Activated CD4-positive, alpha-beta T cell treated with anti-CD3 and anti-CD28 coated beads, Interleukin-2, amount 10 ng/mL, durations not matched to agents 7 days and 5 days (primary cell): ENCODE results near the gene RAB10. TPM values are rescaled to one million over a fixed set of nuclear protein-coding genes. Genes with fewer than 3 reads are reported as not detected.
"Not testable (repeated sequence)": the region's sequence is repeated elsewhere in the genome, so short reads cannot be mapped to it uniquely, and the experiment has no call there.

ENCODE experiments used
- CTCF ChIA-PET: fragments of 350-600 bp; sonication (Branson Sonifier 250); formaldehyde crosslinking; loops from one replicate; lab custom pipeline; 2021; ENCODE audit warnings: antibody characterized with exemption; lab: Charles Lee
- POLR2A ChIA-PET: fragments of 350-600 bp; sonication (Branson Sonifier 250); formaldehyde crosslinking; loops from one replicate; lab custom pipeline; 2021; ENCODE audit warnings: antibody characterized with exemption; lab: Charles Lee
- DNase-seq: peaks from one replicate; pipeline ENCODE4 v3.0.0-alpha.2; 2020
- H3K27ac Mint-ChIP-seq: one replicate; pipeline ENCODE4 v1.8.0; 2021; ENCODE audit warnings: mild to moderate bottlenecking, moderate library complexity, mixed read lengths
- H3K27me3 Mint-ChIP-seq: one replicate; pipeline ENCODE4 v1.8.0; 2021; ENCODE audit warnings: mixed read lengths
- H3K36me3 Mint-ChIP-seq: one replicate; pipeline ENCODE4 v1.8.0; 2021; ENCODE audit warnings: low read depth, mixed read lengths
- H3K4me1 Mint-ChIP-seq: one replicate; pipeline ENCODE4 v1.8.0; 2021; ENCODE audit warnings: mixed read lengths
- H3K4me3 Mint-ChIP-seq: one replicate; pipeline ENCODE4 v1.8.0; 2021; ENCODE audit warnings: mild to moderate bottlenecking, moderate library complexity, mixed read lengths
- H3K9me3 Mint-ChIP-seq: one replicate; pipeline ENCODE4 v1.8.0; 2021; ENCODE audit warnings: mixed read lengths
- total RNA-seq, 2 experiments: library from RNA; stranded (reverse); gene quantifications; one replicate each; pipeline ENCODE4 v1.2.3, GENCODE V29; 2021

RAB10 gene
- total RNA-seq, 2 experiments from 2014 or later, result 107 to 123 TPM

GRCh38 chr2:26068602-26069298, 34.9 kb downstream of the RAB10 start:
- Mint-ChIP-seq H3K4me1 (peaks cover 51% of the 10 kb centered on the region), H3K27ac (peak overlapping the region; percentile 80), H3K4me3 (peak overlapping the region; percentile 26), H3K36me3 (peaks cover 17% of the 10 kb centered on the region), H3K9me3 (no peaks in the 10 kb centered on the region), H3K27me3 (no peaks in the 10 kb centered on the region)
- CTCF ChIA-PET, result interaction anchor here (0.9 to 2.6 kb wide), 3 partner anchors 13 to 37 kb away, joined by 3 to 10 read pairs (median 3); no protein-coding TSS in a partner anchor
- POLR2A ChIA-PET, result no interaction called here
- peak; percentile 62 for DNase-seq

DNA sequence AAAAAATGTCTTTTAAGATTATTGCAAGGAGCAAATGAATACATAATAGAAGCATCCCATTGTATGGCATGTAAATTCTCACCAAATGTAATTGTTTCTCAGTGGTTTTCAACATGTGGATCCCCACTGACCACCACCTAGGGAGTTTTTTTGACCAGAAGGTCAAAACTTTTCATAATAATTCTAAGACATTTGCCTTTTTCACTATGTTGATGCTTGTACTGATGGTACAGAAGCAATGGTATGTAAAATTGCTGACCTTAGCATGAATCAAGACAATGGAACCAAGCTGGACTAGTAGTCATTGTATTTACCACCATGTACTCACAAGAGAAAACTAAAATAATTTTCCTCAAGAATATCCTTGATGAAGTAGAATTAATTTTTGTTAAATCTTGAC, 36.8 kb downstream of the RAB10 start:
- Mint-ChIP-seq H3K27ac (no peak overlapping the region), H3K9me3 (no peaks in the 10 kb centered on the region), H3K4me1 (peaks cover 56% of the 10 kb centered on the region), H3K36me3 (peaks cover 19% of the 10 kb centered on the region), H3K4me3 (no peak overlapping the region), H3K27me3 (no peaks in the 10 kb centered on the region)
- ChIA-PET POLR2A (interaction anchor here (0.7 kb wide), 1 partner anchor 439 kb away, joined by 3 read pairs; no protein-coding TSS in a partner anchor), CTCF (interaction anchor here (0.8 to 0.9 kb wide), 2 partner anchors 43 to 60 kb away, joined by 3 read pairs; no protein-coding TSS in a partner anchor)
- no peak for DNase-seq

GRCh38 chr2:26072925-26073768, 39.3 kb downstream of the RAB10 start:
- Mint-ChIP-seq H3K27me3 (no peaks in the 10 kb centered on the region), H3K9me3 (no peaks in the 10 kb centered on the region), H3K4me3 (no peak overlapping the region), H3K4me1 (peaks cover 40% of the 10 kb centered on the region), H3K27ac (no peak overlapping the region), H3K36me3 (peaks cover 9% of the 10 kb centered on the region)
- POLR2A ChIA-PET, result no interaction called here
- no peak for DNase-seq
- CTCF ChIA-PET, result interaction anchor here (0.5 to 1.5 kb wide), 5 partner anchors 9 to 758 kb away, joined by 3 to 8 read pairs (median 3); no protein-coding TSS in a partner anchor

DNA sequence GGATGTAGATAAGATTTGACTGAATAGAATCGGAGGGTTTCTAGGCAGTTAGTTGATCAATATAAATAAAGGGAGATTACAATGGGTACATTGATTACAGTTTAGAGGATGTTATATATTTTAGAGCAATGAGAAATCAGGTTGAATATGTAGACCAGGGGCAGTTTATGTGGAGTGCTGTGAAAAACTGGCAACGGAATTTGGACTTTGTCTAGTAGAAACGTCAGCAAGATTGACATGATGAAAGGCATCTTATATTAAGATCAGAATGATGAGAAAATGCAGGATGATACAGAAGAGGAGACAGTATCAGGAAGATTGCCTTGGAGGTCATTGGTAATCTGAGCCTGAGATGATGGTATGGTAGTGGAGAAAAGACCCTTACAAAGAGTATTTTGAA, 39.9 kb downstream of the RAB10 start:
- no peaks in the 10 kb centered on the region for H3K27me3 Mint-ChIP-seq
- CTCF ChIA-PET, result interaction anchor here (0.5 to 1.5 kb wide), 4 partner anchors 9 to 91 kb away, joined by 3 to 8 read pairs (median 4); no protein-coding TSS in a partner anchor
- no peak for DNase-seq
- no peak overlapping the region for H3K27ac Mint-ChIP-seq
- H3K9me3 Mint-ChIP-seq, result peaks cover 4% of the 10 kb centered on the region
- POLR2A ChIA-PET, result no interaction called here
- peaks cover 34% of the 10 kb centered on the region for H3K4me1 Mint-ChIP-seq
- H3K36me3 Mint-ChIP-seq, result peaks cover 15% of the 10 kb centered on the region
- H3K4me3 Mint-ChIP-seq, result no peak overlapping the region

GRCh38 chr2:26074676-26075075, 40.8 kb downstream of the RAB10 start:
- no peak overlapping the region for H3K27ac Mint-ChIP-seq
- POLR2A ChIA-PET, result no interaction called here
- H3K27me3 Mint-ChIP-seq, result no peaks in the 10 kb centered on the region

GRCh38 chr2:26075173-26075572, 41.3 kb downstream of the RAB10 start:
- H3K27me3 Mint-ChIP-seq, result no peaks in the 10 kb centered on the region
- ChIA-PET POLR2A (no interaction called here), CTCF (interaction anchor here (1.3 kb wide), 2 partner anchors 10 to 38 kb away, joined by 4 to 5 read pairs; no protein-coding TSS in a partner anchor)
- peaks cover 22% of the 10 kb centered on the region for H3K36me3 Mint-ChIP-seq
- peaks cover 12% of the 10 kb centered on the region for H3K9me3 Mint-ChIP-seq
- peaks cover 23% of the 10 kb centered on the region for H3K4me1 Mint-ChIP-seq
- H3K27ac Mint-ChIP-seq, result no peak overlapping the region
- no peak for DNase-seq
- no peak overlapping the region for H3K4me3 Mint-ChIP-seq

More at GRCh38 chr2:26074676-26075075, 40.8 kb downstream of the RAB10 start:
- Mint-ChIP-seq H3K9me3 (peaks cover 8% of the 10 kb centered on the region), H3K4me1 (peaks cover 28% of the 10 kb centered on the region), H3K36me3 (peaks cover 20% of the 10 kb centered on the region), H3K4me3 (no peak overlapping the region)
- CTCF ChIA-PET, result interaction anchor here (1.3 kb wide), 2 partner anchors 10 to 37 kb away, joined by 4 to 5 read pairs; no protein-coding TSS in a partner anchor
- no peak for DNase-seq

- no peak for DNase-seq
Measured at GRCh38 chr2:26076001-26076587, 42.2 kb downstream of the RAB10 start.

DNA sequence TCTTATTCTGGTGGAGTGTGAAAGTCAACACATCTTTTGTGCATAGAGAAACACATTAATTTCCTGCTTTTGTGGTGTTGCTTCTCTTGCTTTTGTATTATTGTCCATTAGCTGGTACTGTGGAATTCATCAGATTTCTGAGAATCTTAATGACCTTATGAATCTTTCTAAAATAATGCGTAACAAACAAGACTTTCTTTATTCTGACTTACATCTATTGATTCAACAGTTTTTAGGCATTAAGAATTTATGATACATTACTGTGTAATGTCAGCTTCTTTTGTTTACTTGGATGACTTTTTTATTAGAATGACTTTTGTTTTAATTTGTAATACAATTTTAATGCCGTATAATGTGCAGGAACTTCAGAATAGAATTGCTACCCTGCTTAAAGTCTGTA, 43.4 kb downstream of the RAB10 start:
- no peak for DNase-seq
- no peaks in the 10 kb centered on the region for H3K27me3 Mint-ChIP-seq
- CTCF ChIA-PET, result interaction anchor here (0.6 kb wide), 2 partner anchors 113 to 130 kb away, joined by 3 to 5 read pairs; no protein-coding TSS in a partner anchor
- peaks cover 13% of the 10 kb centered on the region for H3K4me1 Mint-ChIP-seq
- peaks cover 26% of the 10 kb centered on the region for H3K9me3 Mint-ChIP-seq
- no peak overlapping the region for H3K27ac Mint-ChIP-seq
- H3K4me3 Mint-ChIP-seq, result no peak overlapping the region
- peaks cover 36% of the 10 kb centered on the region for H3K36me3 Mint-ChIP-seq
- POLR2A ChIA-PET, result no interaction called here

More at GRCh38 chr2:26076001-26076587, 42.2 kb downstream of the RAB10 start:
- no peak overlapping the region for H3K4me3 Mint-ChIP-seq
- H3K27ac Mint-ChIP-seq, result no peak overlapping the region
- CTCF ChIA-PET, result interaction anchor here (0.5 to 1.3 kb wide), 3 partner anchors 39 to 131 kb away, joined by 3 to 5 read pairs (median 4); no protein-coding TSS in a partner anchor
- no peaks in the 10 kb centered on the region for H3K27me3 Mint-ChIP-seq
- H3K9me3 Mint-ChIP-seq, result peaks cover 21% of the 10 kb centered on the region
- peaks cover 31% of the 10 kb centered on the region for H3K36me3 Mint-ChIP-seq
- POLR2A ChIA-PET, result no interaction called here
- peaks cover 14% of the 10 kb centered on the region for H3K4me1 Mint-ChIP-seq

DNA sequence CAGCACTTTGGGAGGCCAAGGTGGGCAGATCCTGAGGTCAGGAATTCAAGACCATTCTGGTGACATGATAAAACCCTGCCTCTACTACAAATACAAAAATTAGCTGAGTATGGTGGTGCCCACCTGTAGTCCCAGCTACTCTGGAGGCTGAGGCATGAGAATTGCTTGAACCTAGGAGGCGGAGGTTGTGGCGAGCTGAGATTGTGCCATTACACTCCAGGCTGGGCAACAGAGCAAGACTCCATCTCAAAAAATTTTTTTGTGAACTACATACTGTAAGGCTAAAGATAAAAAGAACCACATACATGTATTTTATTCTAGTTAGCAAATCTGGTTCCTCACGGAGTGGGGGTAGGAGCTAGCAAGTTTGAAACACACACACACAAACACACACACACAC, 45.1 kb downstream of the RAB10 start:
- no peak overlapping the region for H3K27ac Mint-ChIP-seq
- peaks cover 31% of the 10 kb centered on the region for H3K9me3 Mint-ChIP-seq
- no peak overlapping the region for H3K4me3 Mint-ChIP-seq
- no peaks in the 10 kb centered on the region for H3K27me3 Mint-ChIP-seq
- CTCF ChIA-PET, result interaction anchor here (0.7 to 1.2 kb wide), 2 partner anchors 9 to 331 kb away, joined by 3 to 4 read pairs; no protein-coding TSS in a partner anchor
- H3K4me1 Mint-ChIP-seq, result peaks cover 7% of the 10 kb centered on the region
- peaks cover 38% of the 10 kb centered on the region for H3K36me3 Mint-ChIP-seq
- no peak for DNase-seq
- POLR2A ChIA-PET, result no interaction called here

DNA sequence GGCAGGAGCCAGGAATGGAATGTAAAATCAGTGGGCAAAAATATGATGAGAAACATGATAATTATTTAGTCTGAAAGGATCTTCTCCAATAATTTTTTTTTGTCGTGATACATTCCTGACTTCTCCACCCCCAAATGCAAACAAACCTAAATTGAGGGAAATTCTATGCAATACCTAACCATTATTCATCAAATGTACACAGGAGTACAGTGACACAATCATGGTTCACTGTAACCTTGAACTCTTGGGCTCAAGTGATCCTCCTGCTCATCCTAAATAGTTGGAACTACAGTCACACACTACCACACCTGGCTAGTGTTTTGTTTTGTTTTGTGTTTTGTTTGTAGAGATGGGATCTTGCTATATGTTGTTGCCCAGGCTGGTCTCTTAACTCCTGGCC, 46.5 kb downstream of the RAB10 start:
- POLR2A ChIA-PET, result no interaction called here
- Mint-ChIP-seq H3K27ac (no peak overlapping the region), H3K4me3 (no peak overlapping the region), H3K9me3 (peaks cover 33% of the 10 kb centered on the region), H3K4me1 (peaks cover 13% of the 10 kb centered on the region), H3K36me3 (peaks cover 42% of the 10 kb centered on the region), H3K27me3 (no peaks in the 10 kb centered on the region)
- CTCF ChIA-PET, result no interaction called here
- no peak for DNase-seq

GRCh38 chr2:26080925-26081324, 47.0 kb downstream of the RAB10 start:
- H3K36me3 Mint-ChIP-seq, result peaks cover 44% of the 10 kb centered on the region
- H3K4me3 Mint-ChIP-seq, DNase-seq, POLR2A ChIA-PET, H3K27me3 Mint-ChIP-seq, CTCF ChIA-PET, H3K27ac Mint-ChIP-seq: not testable (repeated sequence)
- peaks cover 33% of the 10 kb centered on the region for H3K9me3 Mint-ChIP-seq
- peaks cover 12% of the 10 kb centered on the region for H3K4me1 Mint-ChIP-seq

- DNase-seq, result no peak
- Mint-ChIP-seq H3K4me1 (peaks cover 18% of the 10 kb centered on the region), H3K9me3 (peaks cover 33% of the 10 kb centered on the region), H3K27me3 (no peaks in the 10 kb centered on the region), H3K27ac (no peak overlapping the region), H3K36me3 (peaks cover 47% of the 10 kb centered on the region), H3K4me3 (no peak overlapping the region)
- POLR2A ChIA-PET, result no interaction called here
- CTCF ChIA-PET, result no interaction called here
Measured at GRCh38 chr2:26081556-26081955, 47.7 kb downstream of the RAB10 start.
